ENCODE results near the gene AKTIP.

AKTIP gene

DNA sequence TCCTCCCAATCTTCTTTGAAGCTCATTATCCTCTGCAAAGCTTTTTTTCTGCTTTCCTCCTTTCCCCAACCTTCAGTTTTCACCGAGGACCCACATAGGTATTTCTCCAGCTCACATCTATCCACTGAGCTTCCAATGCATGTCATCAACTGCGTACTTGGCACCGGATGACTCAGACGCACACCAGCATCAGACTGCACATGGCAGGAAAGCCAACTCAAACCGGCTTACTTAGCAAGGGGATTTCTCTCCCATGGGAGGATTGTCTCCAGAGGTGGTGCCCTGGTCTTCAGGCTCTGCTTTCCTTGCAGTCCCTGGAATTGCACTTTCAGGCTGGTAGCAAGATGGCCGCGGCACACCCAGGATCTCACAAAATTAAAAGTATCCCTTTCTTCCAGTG lies 1.7 kb upstream of the AKTIP start:
- FAIRE-seq: no peak
- no peak for DNase-seq (ENCODE audit: insufficient read length, low spot score)
- TF ChIP-seq, protein P1, sequence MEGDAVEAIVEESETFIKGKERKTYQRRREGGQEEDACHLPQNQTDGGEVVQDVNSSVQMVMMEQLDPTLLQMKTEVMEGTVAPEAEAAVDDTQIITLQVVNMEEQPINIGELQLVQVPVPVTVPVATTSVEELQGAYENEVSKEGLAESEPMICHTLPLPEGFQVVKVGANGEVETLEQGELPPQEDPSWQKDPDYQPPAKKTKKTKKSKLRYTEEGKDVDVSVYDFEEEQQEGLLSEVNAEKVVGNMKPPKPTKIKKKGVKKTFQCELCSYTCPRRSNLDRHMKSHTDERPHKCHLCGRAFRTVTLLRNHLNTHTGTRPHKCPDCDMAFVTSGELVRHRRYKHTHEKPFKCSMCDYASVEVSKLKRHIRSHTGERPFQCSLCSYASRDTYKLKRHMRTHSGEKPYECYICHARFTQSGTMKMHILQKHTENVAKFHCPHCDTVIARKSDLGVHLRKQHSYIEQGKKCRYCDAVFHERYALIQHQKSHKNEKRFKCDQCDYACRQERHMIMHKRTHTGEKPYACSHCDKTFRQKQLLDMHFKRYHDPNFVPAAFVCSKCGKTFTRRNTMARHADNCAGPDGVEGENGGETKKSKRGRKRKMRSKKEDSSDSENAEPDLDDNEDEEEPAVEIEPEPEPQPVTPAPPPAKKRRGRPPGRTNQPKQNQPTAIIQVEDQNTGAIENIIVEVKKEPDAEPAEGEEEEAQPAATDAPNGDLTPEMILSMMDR (IDR thresholded peaks at IDR 0.05; ENCODE audit: insufficient read depth, missing control alignments): no peak

DNA sequence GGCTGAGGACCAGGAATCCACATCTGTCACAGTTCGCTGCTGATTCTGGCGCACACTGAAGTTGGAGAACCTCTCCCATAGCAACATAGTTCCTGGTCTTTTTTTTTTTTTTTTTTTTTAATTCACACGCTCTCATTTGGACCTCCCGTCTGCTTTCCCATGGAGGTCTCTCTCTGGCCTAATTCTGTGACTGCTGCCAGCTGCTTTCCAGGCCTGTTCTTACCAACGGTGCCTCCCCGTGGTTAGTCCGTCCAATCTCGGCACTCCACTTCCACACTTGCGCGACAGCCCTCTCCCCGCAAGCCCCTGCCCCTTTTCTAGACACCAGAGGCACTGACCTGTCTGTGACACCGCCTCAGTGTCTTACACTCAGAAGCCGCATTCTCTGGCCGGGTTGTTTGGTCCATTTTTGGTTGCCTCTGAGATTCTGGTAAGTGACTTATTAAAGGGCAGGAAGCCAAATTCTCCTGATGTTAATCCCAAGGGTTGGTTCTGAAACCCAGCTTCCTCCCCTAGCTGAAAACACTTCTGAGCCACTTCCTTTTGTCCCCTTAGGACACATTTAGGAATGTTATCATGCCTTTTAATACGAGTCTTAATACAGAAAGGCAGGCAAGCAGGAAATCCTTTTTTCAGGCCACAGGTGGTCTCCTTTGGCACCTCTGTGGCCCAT lies 1.1 kb upstream of the AKTIP start:
- FAIRE-seq: no peak
- DNase-seq (ENCODE audit: insufficient read length, low spot score): no peak

DNA sequence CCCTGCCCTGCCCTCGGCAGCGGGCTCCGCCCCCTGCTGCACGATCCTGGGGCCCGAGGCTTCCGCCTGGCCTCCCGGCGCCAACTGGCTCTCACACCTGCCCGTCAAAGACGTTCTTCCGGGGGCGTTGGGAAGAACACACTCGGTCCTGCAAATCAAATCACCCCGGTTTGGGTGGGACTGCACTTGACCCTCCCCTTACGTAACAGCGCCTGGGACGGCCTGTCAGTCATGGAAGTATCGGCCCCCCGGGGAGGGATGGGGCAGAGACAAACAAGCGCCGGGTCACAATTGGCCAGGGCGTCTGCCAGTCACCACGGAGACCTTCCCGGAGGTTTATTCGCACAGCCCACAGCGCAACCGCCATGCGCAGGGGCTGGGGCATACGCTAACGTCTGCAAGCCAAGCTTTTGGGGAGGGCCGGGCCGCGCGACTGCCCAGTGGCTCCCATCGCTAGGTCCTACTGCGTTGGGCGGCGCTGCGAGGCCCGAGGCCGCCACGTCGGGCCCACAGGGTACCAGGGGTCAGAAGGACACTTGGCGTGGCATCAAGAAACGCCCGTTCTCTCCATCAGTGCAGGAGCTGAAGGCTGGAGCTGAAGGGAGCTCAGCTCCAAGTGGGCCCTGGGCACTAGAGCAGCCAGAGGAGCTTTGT lies 388 bp upstream of the AKTIP start:
- FAIRE-seq: no peak
- TF ChIP-seq, protein P1 (IDR thresholded peaks at IDR 0.05; ENCODE audit: insufficient read depth, missing control alignments): no peak
- peak; percentile 63 for DNase-seq (ENCODE audit: insufficient read length, low spot score)

More for the DNA sequence above, 1.1 kb upstream of the AKTIP start:
- TF ChIP-seq, protein P1 (IDR thresholded peaks at IDR 0.05; ENCODE audit: insufficient read depth, missing control alignments): no peak

DNA sequence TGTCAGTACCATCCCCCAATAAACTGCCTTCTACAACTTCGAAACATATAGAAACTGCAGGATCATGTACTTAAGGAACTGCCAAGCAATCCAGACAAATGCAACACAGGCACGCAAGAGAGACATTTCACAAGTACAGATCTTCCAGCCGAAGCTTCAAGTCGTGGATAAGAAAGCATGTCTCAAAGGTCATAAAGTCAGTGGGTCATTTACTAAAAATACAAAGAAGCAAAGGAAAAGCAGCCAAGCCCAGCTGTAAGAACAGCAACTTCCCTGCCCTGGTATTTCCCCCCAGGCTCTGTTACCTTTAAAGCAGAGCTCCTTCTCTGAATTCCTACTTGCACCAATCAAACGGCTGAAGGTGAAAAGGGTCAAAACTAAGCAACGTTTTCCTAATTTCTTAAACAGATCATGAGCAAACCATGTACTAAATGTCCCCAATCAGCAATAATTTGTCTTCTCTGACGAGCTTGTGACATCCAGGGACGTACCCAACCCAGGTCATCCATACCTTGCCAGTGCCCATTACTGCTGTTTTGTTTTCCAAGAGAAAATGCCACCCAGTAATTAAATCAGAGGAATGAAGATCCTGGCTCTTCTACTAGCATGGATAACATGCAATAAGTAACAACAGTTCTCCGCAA lies 1.7 kb downstream of the AKTIP start:
- DNase-seq (ENCODE audit: insufficient read length, low spot score) (no peak), FAIRE-seq (no peak)
- TF ChIP-seq, protein P1 (IDR thresholded peaks at IDR 0.05; ENCODE audit: insufficient read depth, missing control alignments): no peak

DNA sequence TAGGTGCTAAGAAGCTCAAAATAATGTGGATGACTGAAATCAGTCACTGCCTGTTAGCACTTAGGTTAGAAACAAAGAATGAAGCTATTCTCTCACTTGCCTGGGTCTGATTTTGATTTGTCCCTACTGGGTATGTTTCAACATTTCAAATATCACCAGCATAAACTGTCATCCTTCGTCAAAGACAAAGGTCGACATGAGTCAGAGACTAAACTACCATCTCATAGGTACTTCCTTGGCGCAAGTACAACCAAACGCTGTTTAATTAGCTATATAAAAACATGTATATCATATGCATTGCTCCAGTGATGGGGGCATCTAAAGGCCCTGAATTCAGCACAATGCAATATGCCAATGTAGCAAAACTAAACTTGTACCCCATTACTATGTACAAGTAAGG lies 4.0 kb downstream of the AKTIP start:
- TF ChIP-seq, protein P1 (IDR thresholded peaks at IDR 0.05; ENCODE audit: insufficient read depth, missing control alignments): no peak
- DNase-seq (ENCODE audit: insufficient read length, low spot score): no peak
- FAIRE-seq: no peak

DNA sequence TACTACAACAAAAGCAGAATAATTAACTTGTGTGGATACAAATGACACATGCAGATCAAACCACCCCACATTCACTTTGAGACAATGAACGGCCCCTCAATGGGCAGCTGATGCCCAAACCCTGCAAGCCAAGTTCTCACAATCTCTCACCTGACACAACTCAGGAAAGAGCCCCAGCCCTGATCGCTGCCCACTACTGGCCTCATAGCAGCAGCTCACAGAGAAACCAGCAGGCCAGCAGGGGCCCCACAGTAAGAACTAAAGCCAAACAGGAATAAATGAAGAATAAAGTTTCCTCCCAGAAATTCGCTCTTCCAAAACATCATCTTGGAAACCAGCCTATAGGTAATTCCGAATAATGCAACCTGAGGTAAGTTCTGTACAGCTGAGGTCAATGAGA lies 7.7 kb downstream of the AKTIP start:
- FAIRE-seq (no peak), DNase-seq (ENCODE audit: insufficient read length, low spot score) (no peak)
- TF ChIP-seq, protein P1 (IDR thresholded peaks at IDR 0.05; ENCODE audit: insufficient read depth, missing control alignments): no peak

DNA sequence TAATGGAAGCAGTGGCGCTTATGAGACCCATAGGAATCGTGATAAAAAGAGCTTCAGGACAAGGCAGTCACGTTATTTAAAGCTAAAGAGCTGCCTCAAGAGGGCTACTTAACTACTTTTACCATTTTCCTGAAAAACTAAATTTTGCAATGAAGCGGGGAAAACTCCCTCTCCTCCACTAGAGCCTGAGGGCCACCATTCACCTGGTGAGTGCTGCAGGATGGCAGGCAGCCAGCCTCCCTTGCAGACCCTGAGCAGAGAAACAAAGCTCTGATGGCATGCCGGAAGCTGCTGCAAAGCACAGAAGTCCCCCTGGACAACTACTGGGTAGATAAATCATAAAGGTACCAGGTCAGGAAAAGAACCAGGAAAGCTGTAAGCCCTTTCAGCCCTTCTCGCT lies 8.4 kb downstream of the AKTIP start:
- TF ChIP-seq, protein P1 (IDR thresholded peaks at IDR 0.05; ENCODE audit: insufficient read depth, missing control alignments): no peak
- DNase-seq (ENCODE audit: insufficient read length, low spot score): no peak
- FAIRE-seq: no peak

Measured in D721Med (cell line).